ENCODE data around the gene STRBP. TPM values are rescaled to one million over a fixed set of nuclear protein-coding genes. Genes with fewer than 3 reads are reported as not detected.
A peak's percentile ranks its signal among the peaks of the same experiment; 100 is the strongest.

STRBP gene
- total RNA-seq, 1 experiment from 2014 or later: 40.3 TPM

DNA sequence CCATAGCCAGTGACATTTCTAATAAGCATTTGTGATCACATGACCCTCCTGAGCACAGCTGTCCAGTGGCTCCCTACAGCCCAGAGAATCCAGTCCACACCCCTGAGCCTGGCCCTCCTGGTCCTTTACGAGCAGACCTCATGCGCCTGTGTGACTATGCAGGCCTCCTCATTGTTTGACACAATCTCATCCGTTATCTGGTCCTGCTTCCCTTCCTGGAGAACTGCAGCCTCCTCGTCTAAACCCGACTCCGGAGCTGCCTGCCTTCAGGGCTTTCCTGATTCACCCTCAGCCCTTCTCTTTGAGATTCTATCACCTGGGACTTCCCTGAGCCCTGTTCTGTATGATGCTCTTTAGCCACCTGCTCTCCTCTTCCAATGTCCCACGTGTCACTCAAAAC lies 155.2 kb downstream of the STRBP start:
- Histone ChIP-seq H3K4me1 (ENCODE audit: control insufficient read depth, insufficient read depth, low read length) (no peaks in the 10 kb centered on the region), H3K4me3 (ENCODE audit: low read depth in 2 of 2, low read length in 2 of 2) (no peak overlapping the region), H3K36me3 (ENCODE audit: control insufficient read depth, insufficient read depth, low read length) (no peaks in the 10 kb centered on the region), H3K27ac (ENCODE audit: low read length) (no peak overlapping the region), H3K9me3 (ENCODE audit: control insufficient read depth, insufficient read depth, low read depth, low read length) (no peaks in the 10 kb centered on the region), H3K27me3 (ENCODE audit: control insufficient read depth, insufficient read depth, low read length) (no peaks in the 10 kb centered on the region)
- no peak for DNase-seq (ENCODE audit: low read depth, low spot score)
- in situ Hi-C loops (cut with HindIII; ENCODE audit: low pct_unique_long_range_greater_than_20kb, low sequenced_read_pairs): no loop called here
- CTCF ChIA-PET: no interaction called here
- ATAC-seq: no peak
- POLR2A ChIA-PET: no interaction called here
- BruUV-seq (replicated peaks): no TSS peak
- TF ChIP-seq, protein P1, sequence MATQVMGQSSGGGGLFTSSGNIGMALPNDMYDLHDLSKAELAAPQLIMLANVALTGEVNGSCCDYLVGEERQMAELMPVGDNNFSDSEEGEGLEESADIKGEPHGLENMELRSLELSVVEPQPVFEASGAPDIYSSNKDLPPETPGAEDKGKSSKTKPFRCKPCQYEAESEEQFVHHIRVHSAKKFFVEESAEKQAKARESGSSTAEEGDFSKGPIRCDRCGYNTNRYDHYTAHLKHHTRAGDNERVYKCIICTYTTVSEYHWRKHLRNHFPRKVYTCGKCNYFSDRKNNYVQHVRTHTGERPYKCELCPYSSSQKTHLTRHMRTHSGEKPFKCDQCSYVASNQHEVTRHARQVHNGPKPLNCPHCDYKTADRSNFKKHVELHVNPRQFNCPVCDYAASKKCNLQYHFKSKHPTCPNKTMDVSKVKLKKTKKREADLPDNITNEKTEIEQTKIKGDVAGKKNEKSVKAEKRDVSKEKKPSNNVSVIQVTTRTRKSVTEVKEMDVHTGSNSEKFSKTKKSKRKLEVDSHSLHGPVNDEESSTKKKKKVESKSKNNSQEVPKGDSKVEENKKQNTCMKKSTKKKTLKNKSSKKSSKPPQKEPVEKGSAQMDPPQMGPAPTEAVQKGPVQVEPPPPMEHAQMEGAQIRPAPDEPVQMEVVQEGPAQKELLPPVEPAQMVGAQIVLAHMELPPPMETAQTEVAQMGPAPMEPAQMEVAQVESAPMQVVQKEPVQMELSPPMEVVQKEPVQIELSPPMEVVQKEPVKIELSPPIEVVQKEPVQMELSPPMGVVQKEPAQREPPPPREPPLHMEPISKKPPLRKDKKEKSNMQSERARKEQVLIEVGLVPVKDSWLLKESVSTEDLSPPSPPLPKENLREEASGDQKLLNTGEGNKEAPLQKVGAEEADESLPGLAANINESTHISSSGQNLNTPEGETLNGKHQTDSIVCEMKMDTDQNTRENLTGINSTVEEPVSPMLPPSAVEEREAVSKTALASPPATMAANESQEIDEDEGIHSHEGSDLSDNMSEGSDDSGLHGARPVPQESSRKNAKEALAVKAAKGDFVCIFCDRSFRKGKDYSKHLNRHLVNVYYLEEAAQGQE (IDR thresholded peaks at IDR 0.05; ENCODE audit: insufficient read depth in 1 of 2, low read depth in 2 of 2, low read length in 1 of 2): no peak
- TF ChIP-seq TCF7L2 (IDR thresholded peaks at IDR 0.05; ENCODE audit: low read depth, low read length) (no peak), POLR2AphosphoS5 (IDR thresholded peaks at IDR 0.05; ENCODE audit: low read depth, low read length) (no peak)
- TF ChIP-seq, protein P2, sequence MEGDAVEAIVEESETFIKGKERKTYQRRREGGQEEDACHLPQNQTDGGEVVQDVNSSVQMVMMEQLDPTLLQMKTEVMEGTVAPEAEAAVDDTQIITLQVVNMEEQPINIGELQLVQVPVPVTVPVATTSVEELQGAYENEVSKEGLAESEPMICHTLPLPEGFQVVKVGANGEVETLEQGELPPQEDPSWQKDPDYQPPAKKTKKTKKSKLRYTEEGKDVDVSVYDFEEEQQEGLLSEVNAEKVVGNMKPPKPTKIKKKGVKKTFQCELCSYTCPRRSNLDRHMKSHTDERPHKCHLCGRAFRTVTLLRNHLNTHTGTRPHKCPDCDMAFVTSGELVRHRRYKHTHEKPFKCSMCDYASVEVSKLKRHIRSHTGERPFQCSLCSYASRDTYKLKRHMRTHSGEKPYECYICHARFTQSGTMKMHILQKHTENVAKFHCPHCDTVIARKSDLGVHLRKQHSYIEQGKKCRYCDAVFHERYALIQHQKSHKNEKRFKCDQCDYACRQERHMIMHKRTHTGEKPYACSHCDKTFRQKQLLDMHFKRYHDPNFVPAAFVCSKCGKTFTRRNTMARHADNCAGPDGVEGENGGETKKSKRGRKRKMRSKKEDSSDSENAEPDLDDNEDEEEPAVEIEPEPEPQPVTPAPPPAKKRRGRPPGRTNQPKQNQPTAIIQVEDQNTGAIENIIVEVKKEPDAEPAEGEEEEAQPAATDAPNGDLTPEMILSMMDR (IDR thresholded peaks at IDR 0.05): no peak
- intact Hi-C loops (cut with micrococcal nuclease; ENCODE audit: unreplicated experiment): no loop called here

DNA sequence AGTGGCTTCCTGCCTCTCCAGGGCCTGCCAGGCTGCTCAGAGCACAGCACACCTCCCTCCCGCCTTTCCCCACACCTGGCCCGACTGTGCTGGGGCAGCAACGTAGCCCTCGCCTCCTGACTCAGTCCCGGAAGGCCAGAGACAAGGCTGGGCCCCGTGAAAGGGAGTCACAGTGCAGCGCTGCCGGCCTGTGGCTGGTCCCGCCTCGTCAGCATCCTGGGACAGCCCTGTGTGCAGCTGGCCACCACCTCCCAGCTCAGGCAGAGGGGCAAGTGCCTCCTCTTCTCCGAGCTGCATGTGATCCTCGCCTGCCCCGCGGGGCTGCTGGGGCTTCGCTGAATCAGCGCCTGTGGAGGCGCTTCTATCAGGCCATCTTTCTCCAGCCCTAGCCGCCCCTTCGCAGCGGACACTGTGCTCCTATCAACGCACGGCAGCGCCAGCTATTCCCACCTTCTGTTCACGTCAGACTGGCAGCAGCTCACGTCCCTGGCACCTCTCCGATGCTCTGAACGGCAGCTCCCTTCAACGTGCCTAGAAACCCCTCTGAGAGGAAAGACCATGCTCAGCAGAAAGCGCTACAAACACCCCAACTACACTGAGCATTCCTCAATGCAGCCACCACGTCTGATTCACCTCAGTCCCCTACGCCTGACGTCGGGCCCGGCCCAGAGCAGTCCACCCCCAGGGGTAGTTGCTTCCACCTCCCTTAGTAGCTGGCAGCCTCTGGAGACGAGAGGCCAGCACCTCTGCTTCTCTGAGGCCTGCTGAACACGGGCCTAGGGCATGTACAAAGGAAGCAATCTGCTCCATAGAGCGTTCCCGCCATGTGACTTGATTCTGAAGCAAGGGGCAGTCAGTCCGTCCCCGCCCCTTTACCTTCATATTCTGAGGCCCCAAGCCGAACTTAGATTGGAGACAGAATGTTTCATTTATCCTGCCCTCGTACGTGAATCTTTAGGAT lies 156.1 kb downstream of the STRBP start:
- DNase-seq (ENCODE audit: low read depth, low spot score): no peak
- intact Hi-C loops (cut with micrococcal nuclease; ENCODE audit: unreplicated experiment): no loop called here
- Histone ChIP-seq H3K4me3 (ENCODE audit: low read depth in 2 of 2, low read length in 2 of 2) (no peak overlapping the region), H3K9me3 (ENCODE audit: control insufficient read depth, insufficient read depth, low read depth, low read length) (no peaks in the 10 kb centered on the region), H3K4me1 (ENCODE audit: control insufficient read depth, insufficient read depth, low read length) (no peaks in the 10 kb centered on the region), H3K36me3 (ENCODE audit: control insufficient read depth, insufficient read depth, low read length) (no peaks in the 10 kb centered on the region), H3K27ac (ENCODE audit: low read length) (no peak overlapping the region), H3K27me3 (ENCODE audit: control insufficient read depth, insufficient read depth, low read length) (no peaks in the 10 kb centered on the region)
- no peak for TF ChIP-seq POLR2AphosphoS5 (IDR thresholded peaks at IDR 0.05; ENCODE audit: low read depth, low read length)
- no peak for TF ChIP-seq SIN3A (IDR thresholded peaks at IDR 0.05; ENCODE audit: borderline replicate concordance, insufficient read depth, low read depth, low read length)
- no peak for TF ChIP-seq TCF7L2 (IDR thresholded peaks at IDR 0.05; ENCODE audit: low read depth, low read length)
- TF ChIP-seq, protein P1 (IDR thresholded peaks at IDR 0.05; ENCODE audit: insufficient read depth in 1 of 2, low read depth in 2 of 2, low read length in 1 of 2): no peak
- TF ChIP-seq, protein P2 (IDR thresholded peaks at IDR 0.05): no peak
- CTCF ChIA-PET: no interaction called here
- in situ Hi-C loops (cut with HindIII; ENCODE audit: low pct_unique_long_range_greater_than_20kb, low sequenced_read_pairs): no loop called here
- POLR2A ChIA-PET: interaction anchor here (0.6 kb wide), 1 partner anchor 284 kb away, joined by 3 read pairs; the partner anchor contains the start of gene PDCL
- ATAC-seq: peak; percentile 33; the same call in 1 of the 2 replicates
- no TSS peak for BruUV-seq (replicated peaks)

Measured in Panc1 (cell line).